ENCODE measurements around the gene SLC25A20.
A peak's percentile ranks its signal among the peaks of the same experiment; 100 is the strongest.
"Not testable (repeated sequence)": the region's sequence is repeated elsewhere in the genome, so short reads cannot be mapped to it uniquely, and the experiment has no call there.

The SLC25A20 gene

DNA sequence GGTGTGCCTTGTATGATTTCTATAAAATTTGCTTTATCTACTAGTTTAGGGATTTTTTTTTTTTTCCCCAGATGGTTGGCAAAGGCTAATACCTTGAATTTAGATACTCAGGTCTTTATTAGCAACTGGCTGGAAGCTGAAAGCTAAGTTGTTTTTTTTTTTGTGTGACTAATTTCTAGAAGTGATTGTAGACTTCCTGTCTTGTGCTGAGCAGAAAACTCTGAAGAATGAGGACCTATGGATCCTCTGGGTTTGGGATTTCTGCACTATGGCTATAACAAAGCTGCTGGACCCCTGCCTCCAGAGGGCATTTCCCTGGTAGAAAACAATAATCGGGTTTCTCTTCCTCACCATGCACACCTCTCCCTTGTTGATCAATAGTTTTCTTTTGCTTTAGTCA is 30.0 kb upstream of the SLC25A20 start:
- Histone ChIP-seq H3K4me1 (ENCODE audit: control insufficient read depth, insufficient read depth, low read length) (no peaks in the 10 kb centered on the region), H3K27me3 (ENCODE audit: control insufficient read depth, insufficient read depth, low read length) (no peaks in the 10 kb centered on the region), H3K27ac (ENCODE audit: low read depth, low read length) (no peak overlapping the region)

DNA sequence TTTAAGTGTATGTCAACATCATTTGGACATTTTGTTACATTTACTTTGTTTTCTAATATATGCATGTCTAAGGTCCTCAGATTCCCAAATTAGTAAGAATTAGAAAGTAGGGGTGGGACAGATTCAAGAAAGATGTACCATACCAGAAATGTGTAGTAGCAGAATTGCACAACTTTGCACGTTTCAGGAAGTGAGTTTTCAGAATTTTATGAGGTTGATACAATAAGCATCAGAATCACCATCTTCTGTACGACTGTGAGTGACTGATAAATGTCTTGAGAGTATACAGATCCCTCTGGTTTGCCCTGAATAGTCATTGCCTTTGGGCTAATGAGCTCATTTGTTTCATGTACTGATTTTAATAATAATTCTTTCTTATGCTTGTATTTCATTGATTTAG is 29.2 kb upstream of the SLC25A20 start:
- Histone ChIP-seq H3K9me3 (ENCODE audit: control insufficient read depth, insufficient read depth, low read length) (no peaks in the 10 kb centered on the region), H3K4me1 (ENCODE audit: control insufficient read depth, insufficient read depth, low read length) (no peaks in the 10 kb centered on the region), H3K36me3 (ENCODE audit: control insufficient read depth, insufficient read depth, low read length) (peaks cover 68% of the 10 kb centered on the region), H3K4me3 (ENCODE audit: low read depth, low read length) (no peak overlapping the region), H3K27me3 (ENCODE audit: control insufficient read depth, insufficient read depth, low read length) (no peaks in the 10 kb centered on the region), H3K27ac (ENCODE audit: low read depth, low read length) (no peak overlapping the region), H3K9ac (ENCODE audit: low read depth, low read length) (no peak overlapping the region)

More for the DNA sequence above, 30.0 kb upstream of the SLC25A20 start:
- H3K4me3 ChIP-seq (ENCODE audit: low read depth, low read length) = no peak overlapping the region
- H3K9me3 ChIP-seq (ENCODE audit: control insufficient read depth, insufficient read depth, low read length) = no peaks in the 10 kb centered on the region
- peaks cover 69% of the 10 kb centered on the region for H3K36me3 ChIP-seq (ENCODE audit: control insufficient read depth, insufficient read depth, low read length)
- no peak overlapping the region for H3K9ac ChIP-seq (ENCODE audit: low read depth, low read length)

DNA sequence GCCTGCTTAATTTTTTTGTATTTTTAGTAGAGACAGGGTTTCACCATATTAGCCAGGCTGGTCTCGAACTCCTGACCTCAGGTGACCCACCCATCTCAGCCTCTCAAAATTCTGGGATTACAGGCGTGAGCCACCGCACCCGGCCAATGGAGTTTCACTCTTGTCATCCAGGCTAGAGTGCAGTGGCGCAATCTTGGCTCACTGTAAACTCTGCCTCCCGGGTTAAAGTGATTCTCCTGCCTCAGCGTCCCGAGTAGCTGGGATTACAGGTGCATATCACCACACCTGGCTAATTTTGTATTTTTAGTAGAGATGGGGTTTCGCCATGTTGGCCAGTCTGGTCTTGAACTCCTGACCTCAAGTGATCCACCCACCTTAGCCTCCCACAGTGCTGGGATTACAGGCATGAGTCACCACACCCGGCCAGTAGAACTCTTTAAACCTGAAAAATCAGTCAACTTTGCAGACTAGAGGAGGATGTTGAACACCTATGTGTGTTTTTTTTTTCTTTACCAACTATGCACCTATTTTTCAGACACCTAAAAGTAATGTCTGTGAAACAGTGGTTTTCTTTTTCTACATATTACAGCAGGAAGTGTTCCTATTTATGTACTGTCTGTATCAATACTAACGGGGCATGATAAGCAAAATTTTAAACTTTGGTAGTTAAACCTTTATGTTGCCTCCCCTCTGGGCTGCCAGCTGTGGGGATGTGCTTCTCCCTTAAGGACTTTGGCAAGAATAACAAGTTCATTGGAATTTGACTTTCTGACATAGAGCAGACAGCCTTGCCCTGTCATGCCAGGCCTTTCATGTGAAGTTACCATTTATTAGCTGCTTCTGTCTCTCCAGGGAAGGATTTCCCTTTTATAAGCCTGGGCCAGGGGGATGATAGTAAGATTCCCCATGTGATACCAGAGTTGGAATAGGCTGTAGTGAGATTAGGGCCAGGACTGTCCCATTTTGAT is 28.0 kb upstream of the SLC25A20 start:
- Histone ChIP-seq H3K9ac (ENCODE audit: low read depth, low read length) (no peak overlapping the region), H3K27me3 (ENCODE audit: control insufficient read depth, insufficient read depth, low read length) (no peaks in the 10 kb centered on the region), H3K4me1 (ENCODE audit: control insufficient read depth, insufficient read depth, low read length) (no peaks in the 10 kb centered on the region), H3K36me3 (ENCODE audit: control insufficient read depth, insufficient read depth, low read length) (peaks cover 76% of the 10 kb centered on the region), H3K9me3 (ENCODE audit: control insufficient read depth, insufficient read depth, low read length) (no peaks in the 10 kb centered on the region), H3K4me3 (ENCODE audit: low read depth, low read length) (no peak overlapping the region), H3K27ac (ENCODE audit: low read depth, low read length) (no peak overlapping the region)

DNA sequence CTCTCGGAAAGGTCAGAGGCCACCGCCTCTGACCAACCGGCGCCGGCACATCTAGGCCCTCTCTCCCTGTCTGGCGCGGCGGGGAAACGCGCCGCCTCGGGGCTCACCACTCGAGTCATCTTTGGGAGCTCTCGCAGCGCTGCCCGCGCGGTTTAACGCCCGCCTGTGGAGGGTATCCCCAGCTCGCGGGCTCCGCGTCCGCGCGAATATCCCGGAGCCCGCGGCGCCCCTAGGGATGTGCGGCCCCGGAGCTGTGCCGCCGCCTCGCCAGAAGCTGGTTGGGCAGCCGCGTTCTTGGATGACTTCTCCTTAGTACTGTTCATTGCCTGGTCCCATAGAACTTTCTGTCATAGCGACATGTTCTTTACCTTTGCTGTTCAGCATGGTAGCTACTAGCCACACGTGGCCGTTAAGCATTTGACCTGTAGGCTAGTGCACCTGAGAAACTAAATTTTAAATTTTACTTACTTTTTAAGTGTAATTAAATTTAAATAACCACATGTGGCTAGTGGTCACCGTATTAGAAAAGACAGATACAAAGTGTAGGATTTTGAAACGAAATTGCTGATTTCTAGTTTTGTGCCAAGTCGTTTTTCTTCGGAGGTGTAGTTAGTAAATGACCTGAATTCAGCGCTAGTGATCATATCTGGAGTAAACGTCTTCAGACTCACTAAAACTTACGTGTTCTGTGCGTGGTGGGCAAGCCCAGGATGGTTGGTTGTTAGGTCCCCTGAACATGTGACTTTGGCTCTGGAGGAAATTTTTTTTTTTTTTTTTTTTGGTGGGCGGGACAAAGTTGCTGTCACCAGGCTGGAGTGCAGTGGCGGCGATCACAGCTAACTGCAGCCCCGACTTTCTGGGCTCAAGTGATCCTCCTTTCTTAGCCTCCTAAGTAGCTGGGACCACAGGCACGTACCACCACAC is 20.8 kb upstream of the SLC25A20 start:
- Histone ChIP-seq H3K27ac (ENCODE audit: low read depth, low read length) (peak overlapping the region; percentile 91), H3K36me3 (ENCODE audit: control insufficient read depth, insufficient read depth, low read length) (peaks cover 22% of the 10 kb centered on the region), H3K4me3 (ENCODE audit: low read depth, low read length) (peak overlapping the region; percentile 67), H3K9ac (ENCODE audit: low read depth, low read length) (peak overlapping the region; percentile 68), H3K27me3 (ENCODE audit: control insufficient read depth, insufficient read depth, low read length) (no peaks in the 10 kb centered on the region), H3K9me3 (ENCODE audit: control insufficient read depth, insufficient read depth, low read length) (no peaks in the 10 kb centered on the region), H3K4me1 (ENCODE audit: control insufficient read depth, insufficient read depth, low read length) (no peaks in the 10 kb centered on the region)

DNA sequence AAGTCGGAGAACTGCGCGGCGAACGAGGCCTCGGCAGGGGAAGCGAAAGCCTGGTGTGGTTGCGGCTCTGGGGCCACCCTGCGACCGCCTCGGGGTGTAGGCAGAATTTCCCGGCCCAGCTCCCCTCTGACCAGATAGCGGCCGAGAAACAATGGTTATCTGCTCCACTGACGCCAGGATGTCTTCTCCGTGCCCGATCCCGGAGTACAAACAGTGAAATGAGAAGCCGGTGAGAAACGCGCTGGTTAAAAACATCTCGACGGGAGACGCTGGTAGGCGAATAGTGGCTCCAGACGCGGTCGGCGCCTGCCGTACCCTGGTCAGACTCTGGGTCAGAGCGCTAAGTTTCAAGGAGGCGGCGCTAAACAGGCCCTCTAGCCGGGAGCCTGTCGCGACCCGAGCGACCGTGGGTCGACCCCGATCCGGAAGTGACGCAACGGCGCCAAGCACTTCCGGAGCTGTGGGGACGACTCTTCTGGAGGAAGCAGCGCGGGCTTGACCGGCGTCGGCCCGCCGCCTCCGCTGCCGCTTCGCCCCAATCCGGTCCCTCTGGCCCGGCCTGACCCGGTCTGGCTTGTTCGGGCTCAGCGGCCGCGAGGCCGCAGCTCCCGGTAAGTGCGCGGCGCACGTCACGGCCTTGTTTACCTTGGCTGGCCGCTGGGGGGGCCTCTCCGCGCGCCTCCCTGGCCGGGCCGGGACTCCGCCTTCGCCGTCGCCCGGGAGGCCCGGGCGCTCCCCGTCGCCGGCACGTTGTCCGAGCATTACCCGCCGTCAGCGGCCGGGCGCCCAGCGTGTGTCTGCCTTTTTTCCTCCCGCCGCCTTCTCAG is 19.9 kb upstream of the SLC25A20 start, which contains the start of gene ARIH2:
Gene ARIH2 (plus strand): TSS at position 455 of the 827 bp plus-strand sequence. CDS start 8,717 bp downstream, outside the sequence.
- H3K4me3 ChIP-seq (ENCODE audit: low read depth, low read length) = peak within 1 kb of the TSS; percentile 67
- no peaks in the 10 kb centered on the region for H3K9me3 ChIP-seq (ENCODE audit: control insufficient read depth, insufficient read depth, low read length)
- no peaks in the 10 kb centered on the region for H3K4me1 ChIP-seq (ENCODE audit: control insufficient read depth, insufficient read depth, low read length)
- peaks cover 14% of the 10 kb centered on the region for H3K36me3 ChIP-seq (ENCODE audit: control insufficient read depth, insufficient read depth, low read length)
- H3K9ac ChIP-seq (ENCODE audit: low read depth, low read length) = peak within 1 kb of the TSS; percentile 68
- no peaks in the 10 kb centered on the region for H3K27me3 ChIP-seq (ENCODE audit: control insufficient read depth, insufficient read depth, low read length)
- H3K27ac ChIP-seq (ENCODE audit: low read depth, low read length) = peak within 1 kb of the TSS; percentile 91

DNA sequence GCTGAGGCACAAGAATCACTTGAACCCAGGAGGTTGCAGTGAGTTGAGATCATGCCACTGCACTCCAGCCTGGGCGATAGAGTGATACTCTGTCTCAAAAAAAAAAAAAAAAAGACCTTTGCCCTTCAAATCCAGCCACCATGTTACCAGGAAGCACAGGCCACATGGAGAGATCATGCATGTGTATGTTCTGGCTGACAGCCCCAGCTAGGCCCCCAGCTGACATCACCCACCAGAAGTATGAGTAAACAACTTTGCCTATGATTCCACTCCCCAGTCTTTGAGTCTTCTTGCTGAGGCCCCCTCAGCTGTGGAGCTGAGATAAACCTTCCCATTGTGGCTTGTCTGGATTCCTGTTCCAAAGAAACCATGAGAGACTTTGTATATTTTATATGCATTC is 16.6 kb upstream of the SLC25A20 start:
- Histone ChIP-seq H3K4me3 (ENCODE audit: low read depth, low read length) (no peak overlapping the region), H3K27ac (ENCODE audit: low read depth, low read length) (no peak overlapping the region), H3K27me3 (ENCODE audit: control insufficient read depth, insufficient read depth, low read length) (no peaks in the 10 kb centered on the region), H3K4me1 (ENCODE audit: control insufficient read depth, insufficient read depth, low read length) (no peaks in the 10 kb centered on the region), H3K9ac (ENCODE audit: low read depth, low read length) (no peak overlapping the region), H3K36me3 (ENCODE audit: control insufficient read depth, insufficient read depth, low read length) (no peaks in the 10 kb centered on the region), H3K9me3 (ENCODE audit: control insufficient read depth, insufficient read depth, low read length) (no peaks in the 10 kb centered on the region)

DNA sequence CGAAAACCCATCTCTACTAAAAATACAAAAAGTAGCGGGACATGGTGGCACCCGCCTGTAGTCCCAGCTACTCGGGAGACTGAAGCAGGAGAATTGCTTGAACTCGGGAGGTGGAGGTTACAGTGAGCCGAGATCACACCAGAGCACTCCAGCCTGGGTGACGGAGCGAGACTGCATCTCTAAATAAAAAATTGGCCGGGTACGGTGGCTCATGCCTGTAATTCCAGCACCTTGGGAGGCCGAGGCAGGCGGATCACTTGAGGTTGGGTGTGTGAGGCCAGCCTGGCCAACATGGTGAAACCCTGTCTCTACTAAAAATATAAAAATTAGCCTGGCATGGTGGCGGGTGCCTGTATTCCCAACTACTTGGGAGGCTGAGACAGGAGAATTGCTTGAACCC is 8.3 kb upstream of the SLC25A20 start:
- H3K9ac ChIP-seq (ENCODE audit: low read depth, low read length); H3K4me1 ChIP-seq (ENCODE audit: control insufficient read depth, insufficient read depth, low read length); H3K9me3 ChIP-seq (ENCODE audit: control insufficient read depth, insufficient read depth, low read length); H3K27me3 ChIP-seq (ENCODE audit: control insufficient read depth, insufficient read depth, low read length); H3K36me3 ChIP-seq (ENCODE audit: control insufficient read depth, insufficient read depth, low read length); H3K4me3 ChIP-seq (ENCODE audit: low read depth, low read length); H3K27ac ChIP-seq (ENCODE audit: low read depth, low read length): not testable (repeated sequence)

DNA sequence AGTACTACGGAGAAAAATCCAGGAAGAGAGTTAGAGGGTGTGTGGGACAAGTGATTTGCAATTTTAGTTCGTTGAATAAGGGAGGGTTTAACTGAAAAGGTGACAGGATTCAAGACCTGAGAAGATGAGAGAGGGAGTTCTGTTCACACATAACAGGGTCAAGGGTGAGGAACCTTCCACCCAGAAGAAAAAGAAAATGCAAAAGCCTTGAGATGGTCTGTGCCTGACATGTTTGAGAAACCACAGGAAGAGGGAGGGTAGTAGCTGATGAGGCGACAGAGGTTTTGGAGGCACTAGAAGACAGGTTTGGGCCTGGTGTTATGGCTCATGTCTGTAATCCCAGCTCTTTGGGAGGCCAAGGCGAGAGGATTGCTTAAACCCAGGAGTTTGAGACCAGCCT is 591 bp upstream of the SLC25A20 start:
- no peaks in the 10 kb centered on the region for H3K27me3 ChIP-seq (ENCODE audit: control insufficient read depth, insufficient read depth, low read length)
- peak overlapping the region; percentile 68 for H3K27ac ChIP-seq (ENCODE audit: low read depth, low read length)
- H3K9me3 ChIP-seq (ENCODE audit: control insufficient read depth, insufficient read depth, low read length) = no peaks in the 10 kb centered on the region
- H3K36me3 ChIP-seq (ENCODE audit: control insufficient read depth, insufficient read depth, low read length) = no peaks in the 10 kb centered on the region
- H3K9ac ChIP-seq (ENCODE audit: low read depth, low read length) = no peak overlapping the region
- no peak overlapping the region for H3K4me3 ChIP-seq (ENCODE audit: low read depth, low read length)
- H3K4me1 ChIP-seq (ENCODE audit: control insufficient read depth, insufficient read depth, low read length) = peaks cover 7% of the 10 kb centered on the region; the same call in 1 of the 2 replicates

DNA sequence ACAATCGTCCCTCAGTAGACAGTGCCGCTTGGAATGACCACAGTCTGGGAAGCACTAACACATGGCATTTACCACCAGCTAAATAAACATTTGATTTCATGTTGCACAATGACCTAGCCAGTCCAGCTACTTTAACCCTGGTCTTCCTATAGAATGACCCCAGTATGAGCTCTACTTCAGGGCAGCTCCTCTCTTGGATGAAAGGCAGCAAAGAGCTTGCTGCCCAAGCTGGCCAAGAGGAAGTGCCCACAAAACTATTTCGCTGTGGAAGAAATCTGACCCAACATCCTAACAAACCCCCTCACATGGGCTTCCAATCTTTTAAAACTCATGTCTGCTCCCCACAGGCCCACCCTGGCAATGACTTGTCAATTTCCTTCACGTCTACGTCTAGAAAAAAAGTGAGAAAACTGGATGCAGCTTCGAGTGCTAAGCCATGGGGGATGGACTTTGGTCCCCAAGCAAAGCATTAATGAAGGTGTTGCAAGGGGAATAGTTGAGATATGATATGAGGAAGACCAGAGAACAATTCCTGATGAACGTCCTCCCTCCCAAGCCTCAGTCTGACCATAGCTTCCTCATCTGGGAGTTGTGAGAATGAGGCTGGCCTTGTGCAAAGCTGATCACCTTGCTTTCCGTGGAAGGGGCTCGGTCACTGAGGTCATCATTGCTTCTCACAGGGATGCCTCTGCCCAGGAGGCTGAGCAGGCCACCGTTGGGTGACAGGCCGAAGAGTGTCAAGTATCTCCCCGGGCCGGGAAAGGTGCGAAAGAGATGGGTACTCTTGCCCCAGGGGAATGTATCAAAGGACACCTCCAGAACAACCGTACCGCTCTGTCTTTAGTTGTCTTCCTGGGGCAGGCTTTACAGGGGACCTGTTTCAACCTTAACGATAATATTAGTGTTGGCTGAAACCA is 964 bp downstream of the SLC25A20 start:
- Histone ChIP-seq H3K4me1 (ENCODE audit: control insufficient read depth, insufficient read depth, low read length) (peaks cover 7% of the 10 kb centered on the region; the same call in 1 of the 2 replicates), H3K4me3 (ENCODE audit: low read depth, low read length) (peak overlapping the region; percentile 78), H3K9ac (ENCODE audit: low read depth, low read length) (no peak overlapping the region), H3K27me3 (ENCODE audit: control insufficient read depth, insufficient read depth, low read length) (no peaks in the 10 kb centered on the region), H3K36me3 (ENCODE audit: control insufficient read depth, insufficient read depth, low read length) (no peaks in the 10 kb centered on the region), H3K9me3 (ENCODE audit: control insufficient read depth, insufficient read depth, low read length) (no peaks in the 10 kb centered on the region), H3K27ac (ENCODE audit: low read depth, low read length) (no peak overlapping the region)
